GM19025 (cell line): ENCODE results near the gene KIF26B.
"Not testable (repeated sequence)": the region's sequence is repeated elsewhere in the genome, so short reads cannot be mapped to it uniquely, and the experiment has no call there.

Experiments used
- ATAC-seq: cut with Tn5 transposase; IDR thresholded peaks from one replicate; pipeline ENCODE4 v1.9.1; 2021; ENCODE audit warnings: mild to moderate bottlenecking, low read depth, moderate library complexity; ENCODE audit not compliant: unreplicated experiment

The KIF26B gene

DNA sequence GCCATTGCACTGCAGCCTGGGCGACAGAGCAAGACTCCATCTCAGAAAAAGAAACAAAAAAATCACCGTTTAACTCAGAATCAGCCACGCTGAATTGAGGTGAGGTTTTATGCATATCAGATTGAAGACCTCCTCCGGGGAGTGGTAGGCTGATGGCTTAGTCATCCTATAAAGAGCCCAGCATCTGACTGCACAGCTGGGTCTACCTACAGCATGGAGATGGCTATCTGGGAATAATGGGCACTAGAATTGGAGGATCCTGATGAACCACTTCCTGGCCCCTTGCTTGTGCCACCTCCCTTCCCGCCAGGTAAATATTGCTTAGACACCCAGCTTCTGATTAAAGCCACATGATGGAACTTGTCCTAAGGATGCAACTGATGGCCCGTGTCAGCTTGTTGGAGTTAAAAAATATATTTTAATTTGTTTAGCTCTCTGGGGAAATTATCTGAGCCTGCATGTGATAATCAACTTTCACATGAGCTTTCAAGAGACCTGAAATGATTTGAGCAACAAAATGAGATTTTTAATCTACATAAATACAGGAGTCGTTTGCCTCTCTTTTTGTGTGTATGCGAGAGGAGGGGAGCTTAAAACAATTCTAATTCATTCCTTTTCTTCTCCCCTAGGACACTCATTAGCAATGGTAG lies 157.2 kb downstream of the KIF26B start:
- no peak for ATAC-seq

DNA sequence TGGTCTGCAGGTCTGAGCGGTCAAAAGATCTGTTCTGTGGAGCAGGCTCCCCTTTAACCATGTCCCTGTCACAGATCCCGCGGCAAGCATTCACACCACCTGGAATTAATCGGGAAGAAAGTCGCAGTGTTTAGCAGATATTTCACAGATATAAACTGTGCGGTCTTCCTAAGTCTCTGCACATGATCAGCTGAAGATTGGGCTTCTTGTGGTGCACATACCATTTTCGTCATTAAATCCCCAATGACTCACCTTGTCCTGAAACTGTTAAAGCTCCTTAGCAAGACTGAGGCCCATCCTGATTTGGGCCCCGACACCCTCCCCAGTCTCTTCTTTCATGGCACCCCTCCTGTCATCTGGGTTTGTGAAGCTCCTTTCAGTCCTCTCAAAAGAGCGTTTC lies 158.8 kb downstream of the KIF26B start:
- ATAC-seq, result no peak

DNA sequence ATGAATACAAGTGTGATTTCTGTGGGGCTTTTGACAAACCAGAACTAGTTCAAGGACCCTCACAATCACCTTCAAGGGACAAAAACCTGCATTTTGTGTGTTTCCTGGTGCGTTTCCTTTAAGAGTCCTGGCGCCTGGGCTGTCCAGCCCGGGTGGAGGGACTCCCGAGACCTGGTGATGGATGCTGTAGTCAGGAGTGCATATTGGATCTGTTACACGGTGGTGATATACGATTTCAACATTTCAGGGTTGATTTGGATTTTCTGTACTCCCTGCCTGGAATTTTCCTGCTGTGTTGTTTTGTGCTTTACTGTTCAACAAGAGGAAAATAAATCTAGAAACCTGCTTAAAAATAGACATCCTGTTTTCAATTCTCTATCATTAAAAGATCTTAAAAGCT lies 162.0 kb downstream of the KIF26B start:
- no peak for ATAC-seq

DNA sequence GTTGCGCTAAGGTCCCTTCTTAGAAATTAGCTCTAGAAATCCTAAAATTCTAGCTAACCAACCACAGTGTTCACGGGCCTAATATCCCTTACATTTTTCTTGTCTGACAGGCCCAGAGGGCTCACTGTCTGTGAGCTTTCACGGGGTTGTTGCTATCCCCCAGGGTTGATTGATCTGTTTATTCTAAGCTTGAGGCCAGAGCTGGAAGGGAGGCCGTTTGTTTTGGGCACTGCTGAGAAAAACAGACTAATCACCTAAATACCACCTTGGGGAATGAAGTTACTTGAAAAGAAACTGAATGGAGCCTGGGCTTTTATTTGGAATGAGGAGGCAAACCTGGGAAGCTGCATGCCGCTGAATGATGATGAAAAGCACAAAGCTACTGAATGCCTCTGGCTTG lies 162.4 kb downstream of the KIF26B start:
- no peak for ATAC-seq

DNA sequence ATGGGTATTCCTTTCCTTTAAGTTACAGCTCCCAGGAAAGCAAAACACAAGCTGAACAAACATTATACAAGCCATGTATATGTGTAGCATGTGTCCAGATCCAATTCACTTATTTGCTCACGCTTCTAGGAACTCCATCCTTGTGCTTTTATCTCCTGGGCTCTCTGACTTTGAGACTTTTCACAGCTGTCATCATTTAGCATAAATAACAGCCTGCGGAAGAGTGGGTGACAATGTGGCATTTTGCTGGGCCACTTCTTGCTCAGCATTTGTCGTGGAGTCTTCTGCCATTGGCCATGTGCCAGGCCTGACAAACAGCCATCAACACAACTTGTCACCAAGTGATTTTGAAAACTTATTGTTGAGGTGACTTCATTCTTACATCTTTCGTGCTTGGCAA lies 164.3 kb downstream of the KIF26B start:
- no peak for ATAC-seq

DNA sequence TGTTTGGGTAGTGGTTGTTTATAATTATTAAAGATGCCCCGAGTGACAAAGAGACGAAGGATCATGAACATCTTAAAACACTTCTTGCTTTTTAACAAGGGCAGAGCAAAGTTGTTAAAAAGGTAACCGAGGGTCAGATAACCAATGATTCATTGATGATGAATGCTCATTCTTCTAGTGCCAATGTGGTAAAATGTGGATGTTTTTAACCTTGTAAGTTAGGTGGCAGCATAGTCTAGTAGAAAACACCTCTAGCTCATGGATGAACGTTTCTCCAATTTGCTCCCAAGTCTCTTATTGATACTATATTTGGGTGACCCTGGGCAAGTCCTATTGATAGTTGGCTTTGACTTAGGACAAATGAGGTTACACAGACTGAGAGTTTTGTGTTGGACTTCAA lies 167.9 kb downstream of the KIF26B start:
- ATAC-seq, result no peak

DNA sequence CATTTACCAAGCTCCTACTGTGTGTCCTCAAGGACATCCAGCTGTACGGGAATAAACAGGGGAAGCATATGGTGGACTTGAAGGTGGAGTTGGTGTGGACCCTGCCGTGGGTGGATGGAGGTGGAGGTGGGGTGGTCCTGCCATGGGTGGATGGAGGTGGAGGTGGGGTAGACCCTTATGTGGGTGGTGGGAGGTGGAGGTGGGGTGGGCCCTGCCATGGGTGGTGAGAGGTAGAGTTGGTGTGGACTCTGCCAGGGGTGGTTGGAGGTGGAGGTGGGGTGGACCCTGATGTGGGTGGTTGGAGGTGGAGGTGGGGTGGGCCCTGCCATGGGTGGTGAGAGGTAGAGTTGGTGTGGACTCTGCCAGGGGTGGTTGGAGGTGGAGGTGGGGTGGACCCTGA lies 169.0 kb downstream of the KIF26B start:
- ATAC-seq, result not testable (repeated sequence)

DNA sequence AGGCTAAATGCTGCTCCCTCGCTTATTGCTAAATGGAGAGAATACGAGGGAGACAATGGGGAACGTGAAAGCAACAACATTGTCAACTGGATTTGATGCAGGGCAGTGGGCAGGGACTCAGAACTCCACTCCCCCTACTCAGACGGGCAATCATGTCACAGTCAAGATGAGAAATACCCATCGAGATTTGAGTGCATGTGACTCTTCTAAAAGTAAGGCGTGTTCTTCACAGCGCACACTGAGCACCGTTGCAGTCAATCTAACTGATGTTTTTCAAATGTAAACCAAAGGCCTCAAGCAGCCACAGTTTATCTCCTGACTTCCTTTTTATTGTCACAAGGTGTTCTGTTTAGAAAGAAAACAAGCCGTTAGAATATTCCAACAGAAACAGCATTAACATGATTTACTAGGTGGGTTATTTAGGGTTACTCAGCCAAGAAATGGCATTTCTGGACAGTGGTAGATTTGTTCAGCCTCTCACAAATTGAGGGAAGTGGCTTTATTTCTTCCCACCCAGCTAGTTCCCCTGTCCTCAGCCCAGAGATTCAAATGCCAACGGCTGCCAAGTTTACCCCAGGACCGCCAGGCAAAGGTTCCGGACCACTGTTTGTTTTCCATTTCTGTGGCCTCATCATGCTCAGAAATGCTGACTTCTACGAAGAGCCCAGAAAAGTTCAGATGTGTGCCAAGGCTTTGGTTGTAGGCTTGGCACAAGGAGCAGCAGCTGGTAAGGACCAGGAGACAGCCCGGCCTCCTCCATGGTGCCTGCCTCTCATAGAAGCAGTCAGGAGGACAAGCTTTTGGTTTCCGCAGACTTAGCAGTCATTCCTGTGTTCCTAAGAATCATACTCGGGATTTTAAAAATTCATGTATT lies 171.4 kb downstream of the KIF26B start:
- ATAC-seq, result no peak

DNA sequence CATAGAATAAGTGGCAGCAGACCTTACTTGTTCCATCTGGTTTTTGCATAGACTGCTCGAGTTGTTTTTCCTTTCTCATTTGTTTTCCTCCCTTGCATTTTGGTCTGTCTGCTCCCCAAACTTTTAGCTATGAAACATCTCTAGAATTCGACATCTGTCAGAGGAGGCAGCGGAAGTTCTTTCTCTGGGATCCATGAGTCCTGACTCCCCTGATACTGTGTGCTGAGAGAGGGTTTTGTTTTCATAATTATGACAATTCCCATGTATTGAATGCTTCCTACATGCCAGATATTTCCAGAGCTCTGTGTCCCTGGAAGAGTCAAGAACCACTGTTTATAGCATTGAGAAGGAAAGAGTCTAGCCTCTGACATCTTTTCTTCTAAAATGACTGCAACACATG lies 172.6 kb downstream of the KIF26B start:
- no peak for ATAC-seq

DNA sequence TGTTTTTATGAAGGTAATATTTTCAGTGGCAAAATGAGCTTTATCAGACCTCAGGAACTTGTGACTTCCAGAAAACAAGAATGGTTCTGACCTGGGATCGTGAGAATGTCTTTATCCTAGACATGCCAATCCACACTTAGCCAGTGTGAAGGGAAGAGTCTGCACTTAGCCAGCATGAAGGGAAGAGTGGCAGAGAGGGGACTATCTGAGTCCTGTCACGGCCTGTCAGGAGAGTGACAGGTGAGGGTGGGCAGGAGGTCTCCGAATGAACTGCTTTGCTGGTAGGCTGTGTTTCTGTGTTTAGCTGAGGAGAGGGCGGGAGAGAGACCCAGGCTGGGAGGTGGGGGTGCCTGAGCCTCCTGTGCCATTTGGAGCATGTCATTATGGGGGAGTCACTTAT lies 173.1 kb downstream of the KIF26B start:
- ATAC-seq, result no peak

DNA sequence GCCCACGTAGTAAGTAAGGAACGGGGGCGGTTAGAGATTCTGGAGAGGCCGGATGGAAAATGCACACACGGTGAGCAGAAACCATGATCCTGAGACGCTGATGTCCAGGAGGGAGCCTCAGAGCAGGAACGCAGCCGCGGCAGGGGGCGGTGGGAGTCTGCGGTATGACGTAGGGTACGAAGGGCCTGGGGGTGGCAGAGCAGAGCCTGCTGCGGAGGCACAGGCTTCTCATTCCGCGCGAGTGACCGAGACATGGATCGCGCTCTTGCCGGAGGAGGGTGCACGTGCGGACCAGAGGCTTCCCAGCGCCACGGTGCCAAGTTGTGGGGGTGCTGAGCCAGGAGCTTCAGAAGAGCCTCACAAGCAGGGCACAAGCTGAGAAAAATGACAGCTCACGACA lies 176.2 kb downstream of the KIF26B start:
- no peak for ATAC-seq

DNA sequence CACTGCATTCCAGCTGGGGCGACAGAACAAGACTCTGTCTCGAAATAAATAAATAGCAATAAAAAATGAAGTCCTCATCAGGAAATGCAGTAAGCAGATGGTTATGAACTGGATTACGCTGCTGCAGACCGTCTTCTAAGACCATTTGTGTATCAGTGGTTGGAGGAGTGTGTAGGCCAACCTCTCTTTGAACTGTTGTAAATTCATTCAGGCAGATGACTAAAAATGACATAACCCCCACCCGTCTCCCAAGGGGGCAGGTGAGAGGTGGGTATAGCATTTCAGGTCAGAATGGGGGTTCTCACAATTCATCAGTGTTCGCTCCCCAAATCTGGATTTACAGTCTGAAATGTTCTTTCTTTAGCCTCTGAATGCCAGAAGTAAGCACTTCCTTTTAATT lies 177.3 kb downstream of the KIF26B start:
- ATAC-seq, result no peak

DNA sequence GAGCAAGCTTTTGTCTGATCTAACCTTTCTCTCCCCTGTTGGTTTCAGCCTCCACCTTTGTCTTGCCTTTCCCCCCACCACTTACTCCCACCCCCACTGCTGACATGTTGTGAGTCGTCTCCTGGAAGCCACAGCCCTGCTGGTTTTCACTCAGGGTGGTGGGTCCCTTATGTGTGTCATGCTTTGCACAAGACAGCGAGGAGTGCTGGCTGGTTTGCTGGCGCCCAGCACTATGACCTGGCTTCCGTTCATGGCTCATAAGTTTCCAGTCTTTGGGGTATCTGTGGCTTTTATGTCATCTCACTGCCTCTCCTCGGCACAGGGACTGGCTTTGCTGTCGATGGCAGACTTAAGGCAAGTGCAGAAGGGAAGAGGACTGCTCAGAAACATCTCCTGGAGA lies 177.7 kb downstream of the KIF26B start:
- no peak for ATAC-seq

DNA sequence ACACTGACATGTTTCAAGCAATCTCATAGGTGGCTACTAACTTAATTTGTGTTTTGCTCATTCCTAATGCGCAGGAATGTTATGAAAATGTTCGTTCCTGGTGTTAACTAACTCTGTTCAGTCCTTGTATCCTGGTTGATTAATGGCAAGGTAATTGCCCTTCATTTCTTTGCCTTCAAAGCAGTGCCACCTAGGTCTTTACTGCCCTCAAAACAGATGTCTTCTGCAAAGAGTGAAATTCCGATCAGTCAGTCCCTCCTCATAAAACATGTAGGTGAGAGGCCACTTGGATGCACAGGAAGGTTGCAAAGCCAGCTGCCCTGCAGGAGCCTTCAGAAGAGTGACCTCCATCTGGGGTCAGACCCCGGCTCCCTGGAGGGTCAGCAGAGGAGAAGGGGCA lies 179.4 kb downstream of the KIF26B start:
- no peak for ATAC-seq

DNA sequence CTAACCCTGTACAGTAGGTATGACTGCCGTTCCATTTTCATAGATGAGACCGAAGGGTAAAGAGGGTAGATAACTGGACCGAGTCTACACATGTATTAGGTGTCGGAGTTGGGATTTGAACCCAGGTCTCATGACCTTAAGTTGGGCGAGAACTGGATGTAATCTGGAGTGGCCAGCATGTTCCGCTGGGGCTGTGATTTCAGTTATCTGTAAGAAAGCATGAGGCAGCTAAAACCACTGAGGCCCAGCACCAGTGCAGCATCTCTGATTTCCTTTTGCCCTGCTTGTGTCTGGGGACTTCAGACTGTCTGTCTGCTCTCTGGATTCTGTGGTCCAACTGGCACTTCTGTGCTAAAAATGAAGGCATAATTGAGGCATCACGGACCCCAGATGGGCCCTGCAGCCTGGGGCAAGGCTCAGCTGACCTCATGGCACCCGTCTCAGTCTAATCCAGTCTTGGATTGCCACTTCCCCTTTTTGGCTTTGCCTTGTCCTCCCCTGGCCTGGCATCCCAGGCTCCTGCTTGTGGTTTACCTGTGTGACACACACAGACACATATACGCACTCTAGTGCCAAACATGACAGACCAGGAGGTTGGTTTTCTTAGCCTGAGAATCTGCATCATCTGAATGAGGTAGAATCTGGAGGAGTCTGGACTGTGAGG lies 180.2 kb downstream of the KIF26B start:
- no peak for ATAC-seq

DNA sequence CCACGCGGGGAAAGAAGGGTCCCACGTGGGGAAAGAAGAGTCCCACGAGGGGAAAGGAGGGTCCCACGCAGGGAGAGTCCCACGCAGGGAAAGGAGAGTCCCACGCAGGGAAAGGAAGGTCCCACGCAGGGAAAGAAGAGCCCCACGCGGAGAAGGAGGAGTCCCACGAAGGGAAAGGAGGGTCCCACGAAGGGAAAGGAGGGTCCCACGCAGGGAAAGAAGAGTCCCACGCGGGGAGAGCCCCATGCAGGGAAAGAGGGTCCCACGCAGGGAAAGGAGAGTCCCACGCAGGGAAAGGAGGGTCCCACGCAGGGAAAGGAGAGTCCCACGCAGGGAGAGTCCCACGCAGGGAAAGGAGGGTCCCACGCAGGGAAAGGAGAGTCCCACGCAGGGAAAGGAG lies 180.9 kb downstream of the KIF26B start:
- not testable (repeated sequence) for ATAC-seq

DNA sequence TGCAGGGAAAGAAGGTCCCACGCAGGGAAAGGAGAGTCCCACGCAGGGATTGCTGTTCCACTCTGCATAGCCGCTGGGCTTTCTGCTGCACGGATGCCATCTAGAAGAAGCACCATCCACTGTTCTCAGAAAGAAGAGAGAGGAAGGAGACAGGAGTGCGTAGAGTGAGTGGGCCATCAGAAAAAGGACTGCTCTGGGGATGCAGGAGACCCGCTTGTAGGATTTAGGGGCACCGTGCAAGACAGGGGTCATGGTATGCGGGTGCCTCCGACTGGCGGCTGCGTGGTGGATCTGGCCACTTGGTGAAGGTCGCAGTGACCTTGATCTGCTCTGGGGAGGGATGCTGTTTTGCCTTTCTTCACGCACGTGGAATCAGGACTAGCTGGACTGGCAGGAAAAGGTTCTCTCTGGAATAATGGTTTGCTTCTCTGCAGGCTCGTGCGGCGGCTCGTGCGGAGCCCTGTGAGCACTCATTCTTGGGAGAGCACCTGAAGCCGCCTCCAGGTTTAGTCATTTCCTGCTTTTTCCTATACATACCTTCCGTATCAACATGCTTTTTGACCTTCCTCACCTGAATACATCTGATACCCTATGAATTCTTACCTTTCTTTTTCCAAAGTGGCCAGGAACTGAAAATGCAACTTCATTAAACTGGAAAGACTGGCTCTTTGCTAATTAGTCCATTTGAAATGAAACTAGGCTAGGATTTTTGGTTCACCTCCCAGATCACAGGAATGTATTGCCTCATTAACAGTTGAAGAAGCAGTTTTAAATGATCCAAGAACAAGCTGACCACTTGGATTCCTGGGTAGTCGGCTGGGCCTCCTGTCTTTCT lies 181.6 kb downstream of the KIF26B start:
- no peak for ATAC-seq

DNA sequence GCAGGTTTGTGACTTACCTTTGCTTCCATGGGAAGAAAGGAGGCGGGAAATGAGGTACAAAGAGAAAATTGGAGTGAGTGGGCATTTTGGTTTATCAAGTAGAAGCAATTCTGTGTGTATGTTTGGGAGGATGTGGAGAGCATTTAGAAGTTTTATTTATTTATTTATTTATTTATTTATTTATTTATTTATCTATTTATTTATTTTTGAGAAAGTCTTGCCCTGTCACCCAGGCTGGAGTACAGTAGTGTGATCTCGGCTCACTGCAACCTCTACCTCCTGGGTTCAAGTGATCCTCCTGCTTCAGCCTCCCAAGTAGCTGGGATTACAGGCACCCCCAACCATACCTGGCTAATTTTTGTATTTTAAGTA lies 182.2 kb downstream of the KIF26B start:
- not testable (repeated sequence) for ATAC-seq

DNA sequence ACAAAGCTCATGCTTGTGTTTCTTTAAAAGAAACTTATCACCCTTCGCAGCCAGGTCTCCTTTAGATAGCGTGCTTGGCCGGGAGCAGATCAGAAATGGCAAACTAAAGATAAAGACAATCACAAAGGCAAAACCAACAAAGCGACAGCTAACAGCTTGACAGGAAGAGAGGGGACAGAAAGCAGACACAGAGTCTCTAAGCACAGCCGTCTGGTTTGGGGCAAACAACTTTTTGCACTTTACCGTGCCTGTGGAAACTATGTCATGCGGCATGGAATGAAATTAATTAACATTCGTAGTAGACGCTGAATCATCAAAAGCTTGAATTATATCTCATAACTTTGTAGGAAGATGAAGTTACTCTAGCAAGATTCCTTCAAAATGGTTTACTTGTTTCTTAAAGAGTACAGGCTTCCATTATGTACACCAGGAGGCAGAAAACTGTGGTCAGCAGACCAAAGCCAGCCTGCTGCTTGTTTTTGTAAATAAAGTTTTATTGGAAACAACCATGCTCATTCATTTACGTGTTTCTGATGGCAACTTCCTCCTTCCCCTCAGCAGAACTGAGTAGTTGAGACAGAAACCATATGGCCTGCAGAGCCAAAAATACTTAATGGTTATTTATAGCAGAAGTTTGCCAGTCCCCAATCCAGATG lies 183.2 kb downstream of the KIF26B start:
- ATAC-seq, result no peak

DNA sequence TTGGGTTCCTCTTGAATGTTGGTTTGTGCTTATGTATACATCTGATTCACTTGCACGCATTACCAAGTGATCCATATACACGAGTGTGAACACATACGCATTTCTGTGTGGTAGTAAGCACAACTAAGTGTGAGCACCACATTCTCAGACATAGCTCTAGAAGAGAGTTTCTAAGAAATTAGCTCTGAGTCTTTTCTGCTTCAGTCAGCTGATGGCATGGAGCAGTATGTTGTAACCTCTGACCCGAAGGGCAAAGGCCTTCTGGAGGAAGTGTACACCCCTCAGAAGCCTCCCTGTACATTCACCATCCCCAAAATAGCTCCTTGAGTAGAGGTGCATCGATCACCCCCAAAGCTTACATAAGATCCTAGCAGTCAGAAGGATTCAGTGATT lies 183.7 kb downstream of the KIF26B start:
- no peak for ATAC-seq
